CD4-positive, CD25-positive, alpha-beta regulatory T cell (primary cell): ENCODE data around the gene CEND1. TPM values are rescaled to one million over a fixed set of nuclear protein-coding genes. Genes with fewer than 3 reads are reported as not detected.

Experiments
- ATAC-seq, 2 donors: fragments of 150-1000 bp; cut with Tn5 transposase; one replicate each; pipeline ENCODE4 v1.10.0; 2021; ENCODE audit warnings: low read depth in 2 of 2, moderate number of reproducible peaks in 2 of 2, moderate library complexity in 1 of 2
- DNase-seq, 3 donors: peaks; one replicate each; pipeline versions ENCODE4 v3.0.0 to v3.0.0-alpha.2; 2012 to 2022; ENCODE audit warnings: mixed read lengths in 1 of 3
- H3K27ac ChIP-seq: one replicate; pipeline ENCODE4 v1.7.0; 2013; ENCODE audit warnings: mild to moderate bottlenecking, low read length; ENCODE audit not compliant: insufficient read depth, poor library complexity, severe bottlenecking
- H3K27me3 ChIP-seq: one replicate; pipeline ENCODE4 v1.7.0; 2013; ENCODE audit warnings: low read length; ENCODE audit not compliant: control insufficient read depth, insufficient read depth
- H3K36me3 ChIP-seq: one replicate; pipeline ENCODE4 v1.7.0; 2013; ENCODE audit warnings: mild to moderate bottlenecking, low read length, moderate library complexity; ENCODE audit not compliant: control insufficient read depth, insufficient read depth
- H3K4me1 ChIP-seq: 2 replicates; pipeline ENCODE4 v1.7.0; 2013; ENCODE audit warnings: mild to moderate bottlenecking, low read length; ENCODE audit not compliant: insufficient read depth, control insufficient read depth, poor library complexity, severe bottlenecking
- H3K4me3 ChIP-seq: one replicate; pipeline ENCODE4 v1.7.0; 2013; ENCODE audit warnings: low read depth, mild to moderate bottlenecking, low read length, moderate library complexity
- H3K9me3 ChIP-seq, 2 experiments: 1 replicate in 1 of 2; 2 replicates in 1 of 2; pipeline ENCODE4 v1.7.0; 2013; ENCODE audit warnings: low read length in 2 of 2, mild to moderate bottlenecking in 1 of 2, moderate library complexity in 1 of 2; ENCODE audit not compliant: control insufficient read depth in 2 of 2
- H3K27ac Mint-ChIP-seq, 3 donors: one replicate each; pipeline ENCODE4 v1.8.0; 2020 to 2022; ENCODE audit warnings: mild to moderate bottlenecking in 3 of 3, mixed read lengths in 3 of 3, moderate library complexity in 2 of 3
- H3K27me3 Mint-ChIP-seq: one replicate; pipeline ENCODE4 v1.8.0; 2022; ENCODE audit warnings: mild to moderate bottlenecking, mixed read lengths
- H3K36me3 Mint-ChIP-seq: one replicate; pipeline ENCODE4 v1.8.0; 2020; ENCODE audit warnings: mixed read lengths
- H3K4me1 Mint-ChIP-seq, 4 donors: one replicate each; pipeline ENCODE4 v1.8.0; 2020 to 2022; ENCODE audit warnings: mixed read lengths in 4 of 4, mild to moderate bottlenecking in 1 of 4
- H3K4me3 Mint-ChIP-seq, 4 donors: one replicate each; pipeline ENCODE4 v1.8.0; 2020 to 2022; ENCODE audit warnings: mild to moderate bottlenecking in 4 of 4, mixed read lengths in 4 of 4, moderate library complexity in 3 of 4
- H3K9me3 Mint-ChIP-seq, 7 donors: one replicate each; pipeline ENCODE4 v1.8.0; 2020 to 2022; ENCODE audit warnings: mixed read lengths in 7 of 7, mild to moderate bottlenecking in 3 of 7, moderate library complexity in 2 of 7
- polyA plus RNA-seq, 4 donors: library from polyadenylated mRNA; unstranded; fragments of 300-500 nt; fragmentation: Illumina TruSeq; gene quantifications; one replicate each; pipeline ENCODE4 v1.2.3, GENCODE V29; 2021
- total RNA-seq: library from RNA; stranded (reverse); gene quantifications from one replicate; pipeline ENCODE4 v1.2.3, GENCODE V29; 2022

The CEND1 gene
- total and polyA plus RNA-seq, 5 donors from 2014 or later = 0.47 to 0.67 (median 0.49) TPM; not detected in 2

DNA sequence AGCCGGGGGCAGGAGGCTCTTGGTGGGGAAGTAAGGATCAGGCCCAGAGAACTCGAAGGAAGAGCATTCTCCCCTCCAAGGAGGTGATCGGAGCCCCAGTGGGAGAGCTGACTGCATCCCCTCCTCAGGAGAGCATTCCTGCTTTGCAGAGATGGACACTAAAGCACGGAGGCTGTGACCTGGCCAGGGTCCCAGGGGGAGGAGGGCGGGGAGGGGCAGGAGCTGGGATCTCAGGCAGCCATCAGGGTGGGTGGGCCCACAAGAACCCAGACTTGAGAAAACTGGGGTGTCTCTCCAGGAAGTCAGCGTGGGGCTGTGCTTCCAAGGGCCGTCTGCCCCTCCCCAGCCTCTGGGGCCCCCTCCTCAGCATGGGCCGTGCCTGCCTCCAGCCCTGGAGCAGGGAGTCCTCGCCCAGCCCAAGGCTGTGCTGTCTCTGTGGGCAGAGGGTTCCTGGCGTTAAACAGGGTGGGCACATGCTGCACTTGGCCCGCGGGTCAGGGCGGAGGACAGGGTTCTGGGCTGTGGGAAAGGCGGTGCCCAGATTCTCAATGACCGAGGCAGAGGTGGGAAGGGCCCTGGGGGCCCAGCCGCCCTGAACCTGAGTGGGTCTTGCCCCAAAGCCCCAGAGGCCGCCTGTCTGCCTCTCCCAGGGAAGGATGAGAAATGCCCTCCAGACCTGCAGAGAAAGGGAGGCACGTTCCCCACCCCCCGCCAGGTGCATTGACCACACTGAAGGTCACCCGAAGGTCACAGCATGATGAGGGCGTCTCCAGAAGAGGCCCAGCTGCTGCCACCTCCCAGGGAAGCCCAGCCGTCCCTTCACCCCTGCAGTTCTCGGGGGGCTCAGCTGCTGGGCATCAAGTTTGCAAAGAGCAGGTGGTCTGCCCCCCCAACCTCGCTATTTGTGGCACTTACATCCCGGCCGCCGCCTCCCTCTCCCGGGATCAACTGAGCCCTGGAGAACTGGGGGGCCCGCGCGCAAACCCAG lies 643 bp downstream of the CEND1 start:
- Histone ChIP-seq H3K9me3 (no peaks in the 10 kb centered on the region), H3K36me3 (peaks cover 6% of the 10 kb centered on the region), H3K27ac (no peak overlapping the region), H3K4me3 (no peak overlapping the region), H3K27me3 (no peaks in the 10 kb centered on the region), H3K4me1 (peaks cover 17% of the 10 kb centered on the region)
- no peaks in the 10 kb centered on the region for H3K36me3 Mint-ChIP-seq
- peak overlapping the region in 1 of 4 donors; percentile 61 for H3K4me3 Mint-ChIP-seq
- H3K27me3 Mint-ChIP-seq = no peaks in the 10 kb centered on the region
- no peak overlapping the region for H3K27ac Mint-ChIP-seq
- DNase-seq (no peak), ATAC-seq (no peak)
- no peaks in the 10 kb centered on the region for H3K9me3 Mint-ChIP-seq
- H3K4me1 Mint-ChIP-seq = peaks cover 0 to 22% (median 4%) of the 10 kb centered on the region in 4 donors

DNA sequence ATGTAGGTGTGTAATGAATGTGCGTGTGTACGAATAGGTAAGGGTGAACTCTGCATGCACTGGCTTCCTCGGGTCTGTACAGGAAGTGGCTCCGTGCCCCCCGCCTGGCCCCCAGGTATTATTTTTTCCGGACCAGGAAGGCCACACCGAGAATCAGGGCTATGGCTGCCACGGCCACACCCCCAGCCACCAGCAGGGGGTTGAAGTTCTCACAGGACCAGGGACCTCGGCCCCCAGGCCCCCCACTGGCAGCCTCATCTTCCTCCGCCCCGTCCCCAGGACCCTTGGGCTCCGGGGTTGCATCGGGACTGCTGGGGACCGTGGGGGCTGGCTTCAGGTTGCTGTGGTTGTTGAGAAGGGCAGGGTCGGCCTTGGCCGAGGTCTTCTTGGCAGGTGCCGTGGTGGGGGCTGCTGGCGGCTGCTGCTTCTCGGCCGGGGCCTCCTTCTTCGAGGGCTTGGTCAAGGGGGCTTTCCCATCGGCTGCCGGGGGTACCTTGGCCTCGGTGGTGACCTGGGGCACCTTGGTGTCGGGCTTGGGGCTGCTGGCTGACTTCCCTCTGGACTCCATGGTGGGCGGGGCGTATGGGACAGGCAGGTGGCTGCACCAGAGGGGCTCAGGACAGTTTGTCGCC lies 1.8 kb downstream of the CEND1 start:
- DNase-seq = no peak

DNA sequence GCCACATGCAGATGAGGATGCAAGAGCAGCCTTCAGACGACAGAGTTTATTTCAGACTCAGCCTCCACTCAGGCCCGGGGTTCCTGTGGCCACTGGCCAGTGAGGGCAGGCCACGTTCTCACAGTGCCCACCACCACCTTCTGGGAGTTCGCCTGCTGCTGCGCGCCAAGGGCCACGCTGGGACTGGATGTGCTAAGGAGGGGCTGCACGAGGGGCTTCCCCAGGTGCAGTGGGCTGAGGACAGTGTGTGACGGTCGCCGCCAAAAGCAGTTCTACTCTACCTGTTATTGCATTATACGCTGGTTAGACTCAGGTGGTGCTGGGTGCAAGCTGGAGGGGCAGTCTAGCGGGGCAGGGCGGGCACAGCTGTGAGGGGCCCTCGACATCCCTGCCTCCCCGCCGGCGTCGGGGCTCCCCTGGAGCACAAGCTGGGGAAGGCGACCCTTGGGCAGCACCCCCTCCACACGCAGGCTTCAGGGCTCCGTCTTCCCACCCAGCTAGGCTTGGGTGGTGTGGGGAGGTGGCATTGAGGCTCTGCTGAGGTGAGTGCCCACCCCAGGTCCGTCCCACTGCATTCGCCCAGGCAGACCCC lies 2.7 kb downstream of the CEND1 start:
- H3K27me3 Mint-ChIP-seq = no peaks in the 10 kb centered on the region
- Histone ChIP-seq H3K27me3 (no peaks in the 10 kb centered on the region), H3K4me3 (no peak overlapping the region), H3K4me1 (peaks cover 17% of the 10 kb centered on the region), H3K9me3 (no peaks in the 10 kb centered on the region), H3K27ac (no peak overlapping the region), H3K36me3 (no peaks in the 10 kb centered on the region)
- no peak for DNase-seq
- peaks cover 0 to 22% (median 4%) of the 10 kb centered on the region in 4 donors for H3K4me1 Mint-ChIP-seq
- no peak overlapping the region for H3K27ac Mint-ChIP-seq
- no peak overlapping the region for H3K4me3 Mint-ChIP-seq
- H3K9me3 Mint-ChIP-seq = no peaks in the 10 kb centered on the region
- ATAC-seq = no peak
- no peaks in the 10 kb centered on the region for H3K36me3 Mint-ChIP-seq

More for the DNA sequence above, 1.8 kb downstream of the CEND1 start:
- Histone ChIP-seq H3K27me3 (no peaks in the 10 kb centered on the region), H3K9me3 (no peaks in the 10 kb centered on the region), H3K4me1 (peaks cover 17% of the 10 kb centered on the region), H3K4me3 (no peak overlapping the region), H3K36me3 (no peaks in the 10 kb centered on the region), H3K27ac (no peak overlapping the region)
- ATAC-seq = no peak
- no peaks in the 10 kb centered on the region for H3K27me3 Mint-ChIP-seq
- H3K27ac Mint-ChIP-seq = no peak overlapping the region
- peaks cover 0 to 22% (median 4%) of the 10 kb centered on the region in 4 donors for H3K4me1 Mint-ChIP-seq
- peak overlapping the region in 1 of 4 donors; percentile 92 for H3K4me3 Mint-ChIP-seq
- H3K36me3 Mint-ChIP-seq = no peaks in the 10 kb centered on the region
- H3K9me3 Mint-ChIP-seq = no peaks in the 10 kb centered on the region

DNA sequence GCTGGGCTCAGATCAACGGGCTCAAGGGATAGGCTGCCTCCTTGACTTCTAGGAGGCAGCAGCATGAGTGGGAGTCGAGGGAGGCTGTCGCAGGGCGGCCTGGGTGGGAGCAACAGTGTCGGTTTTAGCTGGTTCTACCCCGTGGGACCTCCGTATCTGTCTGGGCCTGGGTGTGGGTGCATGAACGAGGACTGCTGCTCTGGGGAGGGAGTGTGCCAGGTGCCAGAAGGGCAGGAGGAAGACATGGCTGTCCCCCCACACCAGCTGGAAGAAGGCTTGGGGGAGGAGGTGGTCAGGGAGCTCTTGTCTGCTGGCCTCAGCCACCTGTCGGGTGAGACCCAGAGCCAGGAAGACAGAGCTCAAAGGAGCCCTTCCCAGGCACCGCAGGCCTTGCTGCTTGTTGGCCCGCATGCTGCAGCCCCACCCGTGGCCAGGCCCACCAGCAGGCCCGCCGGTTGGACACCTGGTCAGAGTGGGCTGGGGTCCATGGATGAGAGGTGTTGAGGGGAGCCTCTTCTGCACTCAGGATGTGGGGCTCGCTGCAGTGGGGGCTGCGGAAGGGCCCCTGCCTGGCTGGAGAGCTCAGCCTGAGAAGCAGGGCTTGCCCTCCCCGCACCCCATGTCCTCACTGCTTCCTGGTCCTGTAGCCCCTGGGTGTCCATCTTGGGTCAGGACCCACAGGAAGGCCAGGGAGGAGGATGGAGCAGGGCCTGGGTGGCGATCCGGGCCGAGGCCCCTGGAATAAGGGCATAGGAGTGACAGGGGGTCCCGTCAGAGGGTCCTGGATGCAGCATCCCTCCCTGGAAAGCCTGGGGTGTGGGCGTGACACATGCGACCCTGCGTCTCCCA lies 3.4 kb downstream of the CEND1 start:
- H3K4me1 ChIP-seq = peaks cover 17% of the 10 kb centered on the region
- no peak overlapping the region for H3K27ac Mint-ChIP-seq
- DNase-seq = no peak
- no peaks in the 10 kb centered on the region for H3K9me3 ChIP-seq
- H3K27me3 Mint-ChIP-seq = no peaks in the 10 kb centered on the region
- no peak for ATAC-seq
- no peaks in the 10 kb centered on the region for H3K36me3 ChIP-seq
- H3K27ac ChIP-seq = no peak overlapping the region
- peaks cover 0 to 24% (median 4%) of the 10 kb centered on the region in 4 donors for H3K4me1 Mint-ChIP-seq
- H3K9me3 Mint-ChIP-seq = no peaks in the 10 kb centered on the region
- H3K36me3 Mint-ChIP-seq = no peaks in the 10 kb centered on the region
- H3K4me3 Mint-ChIP-seq = peak overlapping the region in 1 of 4 donors; percentile 41
- no peaks in the 10 kb centered on the region for H3K27me3 ChIP-seq
- no peak overlapping the region for H3K4me3 ChIP-seq

DNA sequence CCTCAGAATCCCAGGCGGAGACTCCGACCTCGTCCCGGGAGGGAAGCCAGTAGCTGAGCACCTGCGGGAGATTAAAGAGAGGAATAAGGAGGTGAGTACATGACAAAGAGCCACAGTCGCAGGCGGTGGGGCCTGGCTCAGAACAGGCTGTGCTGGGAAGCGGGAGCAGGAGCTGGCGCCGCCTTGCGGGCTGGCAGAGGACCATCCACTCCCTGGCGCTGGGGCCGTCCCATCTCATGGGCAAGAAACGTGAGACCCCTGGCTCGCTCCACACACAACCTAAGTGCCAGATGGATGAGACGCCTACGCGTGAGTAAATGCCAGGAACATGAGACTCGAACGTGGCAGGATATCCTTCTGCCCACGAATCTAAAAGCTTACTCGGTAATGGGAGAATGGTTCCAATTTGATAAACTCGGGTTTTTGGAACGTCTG lies 6.3 kb downstream of the CEND1 start:
- H3K9me3 ChIP-seq = no peaks in the 10 kb centered on the region
- no peaks in the 10 kb centered on the region for H3K9me3 Mint-ChIP-seq
- peaks cover 0 to 33% (median 4%) of the 10 kb centered on the region in 4 donors for H3K4me1 Mint-ChIP-seq
- DNase-seq (peak in 1 of 3 donors; percentile 29), ATAC-seq (peak in 1 of 2 donors; percentile 51)
- no peaks in the 10 kb centered on the region for H3K27me3 Mint-ChIP-seq
- H3K27ac Mint-ChIP-seq = no peak overlapping the region
- H3K36me3 Mint-ChIP-seq = no peaks in the 10 kb centered on the region
- no peaks in the 10 kb centered on the region for H3K27me3 ChIP-seq
- H3K4me3 Mint-ChIP-seq = no peak overlapping the region
- peaks cover 15% of the 10 kb centered on the region for H3K4me1 ChIP-seq
- no peak overlapping the region for H3K27ac ChIP-seq
- H3K36me3 ChIP-seq = no peaks in the 10 kb centered on the region
- no peak overlapping the region for H3K4me3 ChIP-seq

DNA sequence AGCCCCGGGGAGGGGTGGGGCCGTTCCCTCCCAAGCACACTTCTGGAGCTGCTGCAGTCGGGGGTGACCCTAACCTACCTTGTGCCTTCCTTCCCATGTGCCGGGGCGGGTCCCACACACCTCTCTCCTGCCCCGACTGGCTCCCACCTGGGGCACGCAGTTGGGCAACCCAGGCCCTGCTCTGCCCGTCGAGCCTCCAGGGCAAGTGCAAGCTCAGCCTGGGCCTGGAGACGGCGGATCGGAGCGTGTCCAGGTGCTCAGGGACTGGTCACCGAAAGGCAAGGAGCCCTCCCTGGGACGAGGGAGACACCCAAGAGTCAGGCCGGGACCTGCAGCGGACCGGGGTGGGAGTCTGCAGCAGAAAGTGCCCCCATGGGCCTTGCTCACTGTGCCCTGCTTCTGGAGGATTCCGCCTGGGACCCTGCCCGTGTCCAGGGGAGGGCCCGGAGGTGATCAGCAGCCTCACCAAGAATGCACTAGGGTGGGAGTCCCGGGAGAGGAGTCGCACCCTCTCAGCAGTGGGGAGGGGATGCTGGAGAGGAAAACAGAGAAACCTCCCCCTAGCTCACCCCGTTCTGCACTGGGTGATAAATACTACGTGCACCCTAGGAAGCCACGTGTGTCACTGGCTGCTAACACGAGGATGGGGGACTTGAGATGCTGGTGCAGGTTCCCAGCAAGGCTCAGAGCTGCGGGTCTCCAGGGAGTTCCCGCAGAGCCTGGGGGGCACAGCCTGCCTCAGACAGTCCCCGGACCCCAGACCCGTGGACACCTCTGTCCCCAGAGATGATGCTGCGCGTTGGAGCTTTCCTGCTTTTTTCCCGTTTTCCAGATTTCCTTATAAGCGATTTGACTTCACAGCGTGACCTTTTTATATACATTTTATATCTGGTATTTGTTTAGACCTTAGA lies 7.4 kb downstream of the CEND1 start:
- peaks cover 0 to 31% (median 4%) of the 10 kb centered on the region in 4 donors for H3K4me1 Mint-ChIP-seq
- Histone ChIP-seq H3K27ac (no peak overlapping the region), H3K4me1 (peaks cover 14% of the 10 kb centered on the region), H3K9me3 (no peaks in the 10 kb centered on the region), H3K27me3 (no peaks in the 10 kb centered on the region), H3K4me3 (no peak overlapping the region), H3K36me3 (no peaks in the 10 kb centered on the region)
- no peaks in the 10 kb centered on the region for H3K36me3 Mint-ChIP-seq
- no peaks in the 10 kb centered on the region for H3K27me3 Mint-ChIP-seq
- no peak overlapping the region for H3K4me3 Mint-ChIP-seq
- DNase-seq (no peak), ATAC-seq (no peak)
- no peaks in the 10 kb centered on the region for H3K9me3 Mint-ChIP-seq
- no peak overlapping the region for H3K27ac Mint-ChIP-seq
